Uterus (tissue), 4 donors: ENCODE results near the gene OPRL1. TPM values are rescaled to one million over a fixed set of nuclear protein-coding genes. Genes with fewer than 3 reads are reported as not detected.

Experiments used
- DNase-seq, 2 donors: peaks; one replicate each; pipeline ENCODE4 v3.0.0-alpha.2; 2019 to 2020
- H3K27ac ChIP-seq, 2 donors: fragments of 200-600 bp; sonication (generic); 1 replicate in 1 of 2; 2 replicates in 1 of 2; pipeline ENCODE4 v1.5.1; 2016 to 2018
- H3K27me3 ChIP-seq, 2 donors: fragments of 200-600 bp; sonication (generic); one replicate each; pipeline ENCODE4 v1.5.1; 2018 to 2019; ENCODE audit warnings: control low read depth in 1 of 2
- H3K36me3 ChIP-seq, 2 donors: fragments of 200-600 bp; sonication (generic); one replicate each; pipeline ENCODE4 v1.5.1; 2019; ENCODE audit warnings: control low read depth in 1 of 2
- H3K4me1 ChIP-seq, 2 donors: fragments of 200-600 bp; sonication (generic); one replicate each; pipeline ENCODE4 v1.5.1; 2018 to 2019; ENCODE audit warnings: control low read depth in 1 of 2
- H3K4me3 ChIP-seq, 2 donors: fragments of 200-600 bp; sonication (generic); 1 replicate in 1 of 2; 2 replicates in 1 of 2; pipeline ENCODE4 v1.5.1; 2018 to 2019; ENCODE audit warnings: mild to moderate bottlenecking in 1 of 2
- H3K9me3 ChIP-seq, 2 donors: fragments of 200-600 bp; sonication (generic); one replicate each; pipeline ENCODE4 v1.5.1; 2019; ENCODE audit warnings: control low read depth in 1 of 2
- CTCF ChIP-seq, 4 experiments: fragments of 200-600 bp in 2 of 4; fragments of 450-650 bp in 2 of 4; sonication (generic) in 2 of 4; IDR thresholded peaks; one replicate each; pipeline ENCODE4 v1.5.1; 2016 to 2019; ENCODE audit warnings: antibody characterized with exemption in 4 of 4, mild to moderate bottlenecking in 2 of 4, moderate library complexity in 1 of 4
- POLR2A ChIP-seq, 2 donors: fragments of 450-650 bp; IDR thresholded peaks; one replicate each; pipeline ENCODE4 v1.6.1; 2016; ENCODE audit warnings: antibody characterized with exemption in 2 of 2, mild to moderate bottlenecking in 1 of 2, moderate library complexity in 1 of 2
- intact Hi-C: fragments of 100-400 bp; cut with DNase I; formaldehyde crosslinking; loops from one replicate; pipeline ENCODE4 v1.15.1; 2023; ENCODE audit warnings: low total_unique reads
- total RNA-seq, 4 donors: library from RNA; depleted of rRNA in 3 of 4; stranded (reverse); fragments of >200 nt in 3 of 4; gene quantifications; one replicate each; pipeline versions ENCODE4 v1.1.0 to v1.2.4, GENCODE V29; 2014 to 2023
- donor health status: DM: yes; HTN: yes; CAD: no.

Gene OPRL1
- total RNA-seq, 4 donors from 2014 or later, result 0.51 to 1.9 (median 0.64) TPM; not detected in 1

- peaks cover 4 to 15% of the 10 kb centered on the region in 2 donors for H3K27me3 ChIP-seq
- no peak for TF ChIP-seq CTCF (IDR thresholded peaks at IDR 0.05)
- no peak for TF ChIP-seq POLR2A (IDR thresholded peaks at IDR 0.05)
- intact Hi-C loops, result no loop called here
- peaks cover 0 to 6% of the 10 kb centered on the region in 2 donors for H3K4me1 ChIP-seq
- no peaks in the 10 kb centered on the region for H3K36me3 ChIP-seq
- no peaks in the 10 kb centered on the region for H3K9me3 ChIP-seq
- DNase-seq, result no peak
- no peak overlapping the region for H3K27ac ChIP-seq
- no peak overlapping the region for H3K4me3 ChIP-seq
Observed at GRCh38 chr20:64104667-64105451, 25.0 kb downstream of the OPRL1 start.

- Histone ChIP-seq H3K4me3 (no peak overlapping the region), H3K36me3 (no peaks in the 10 kb centered on the region), H3K4me1 (peaks cover 0 to 6% of the 10 kb centered on the region in 2 donors), H3K27ac (no peak overlapping the region), H3K27me3 (peaks cover 4 to 15% of the 10 kb centered on the region in 2 donors), H3K9me3 (no peaks in the 10 kb centered on the region)
- intact Hi-C loops, result no loop called here
- TF ChIP-seq CTCF (IDR thresholded peaks at IDR 0.05) (no peak), POLR2A (IDR thresholded peaks at IDR 0.05) (no peak)
- no peak for DNase-seq
Observed at GRCh38 chr20:64105846-64106434, 26.1 kb downstream of the OPRL1 start.

DNA sequence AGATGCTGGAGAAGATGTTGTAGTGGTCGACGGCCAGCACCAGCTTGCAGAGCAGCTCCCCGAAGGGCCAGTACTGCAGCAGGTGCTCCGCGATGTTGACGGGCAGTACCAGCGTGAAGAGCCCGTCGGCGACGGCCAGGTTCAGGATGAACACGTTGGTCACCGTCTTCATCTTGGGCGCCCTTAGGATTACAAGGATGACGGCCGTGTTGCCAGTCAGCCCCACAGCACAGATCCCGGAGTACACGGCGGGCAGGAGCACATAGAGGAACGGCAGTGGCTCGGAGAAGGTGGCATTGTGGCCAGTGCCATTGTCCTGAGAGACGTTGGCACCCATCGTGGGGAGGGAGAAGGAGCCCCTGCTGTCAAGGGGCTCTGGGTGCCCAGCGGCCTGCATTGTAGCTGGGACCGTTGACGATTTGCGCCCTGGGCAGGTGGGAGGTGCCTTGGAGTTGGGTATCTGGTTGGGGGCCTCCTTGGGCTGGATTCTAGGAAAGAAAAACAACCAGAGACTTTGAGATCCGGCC, 26.6 kb downstream of the OPRL1 start:
- intact Hi-C loops, result no loop called here
- TF ChIP-seq CTCF (IDR thresholded peaks at IDR 0.05), result no peak
- TF ChIP-seq POLR2A (IDR thresholded peaks at IDR 0.05), result no peak
- H3K27me3 ChIP-seq, result peaks cover 4 to 13% of the 10 kb centered on the region in 2 donors
- no peaks in the 10 kb centered on the region for H3K36me3 ChIP-seq
- no peak overlapping the region for H3K4me3 ChIP-seq
- no peaks in the 10 kb centered on the region for H3K9me3 ChIP-seq
- DNase-seq, result no peak
- no peak overlapping the region for H3K27ac ChIP-seq
- H3K4me1 ChIP-seq, result peaks cover 0 to 6% of the 10 kb centered on the region in 2 donors

DNA sequence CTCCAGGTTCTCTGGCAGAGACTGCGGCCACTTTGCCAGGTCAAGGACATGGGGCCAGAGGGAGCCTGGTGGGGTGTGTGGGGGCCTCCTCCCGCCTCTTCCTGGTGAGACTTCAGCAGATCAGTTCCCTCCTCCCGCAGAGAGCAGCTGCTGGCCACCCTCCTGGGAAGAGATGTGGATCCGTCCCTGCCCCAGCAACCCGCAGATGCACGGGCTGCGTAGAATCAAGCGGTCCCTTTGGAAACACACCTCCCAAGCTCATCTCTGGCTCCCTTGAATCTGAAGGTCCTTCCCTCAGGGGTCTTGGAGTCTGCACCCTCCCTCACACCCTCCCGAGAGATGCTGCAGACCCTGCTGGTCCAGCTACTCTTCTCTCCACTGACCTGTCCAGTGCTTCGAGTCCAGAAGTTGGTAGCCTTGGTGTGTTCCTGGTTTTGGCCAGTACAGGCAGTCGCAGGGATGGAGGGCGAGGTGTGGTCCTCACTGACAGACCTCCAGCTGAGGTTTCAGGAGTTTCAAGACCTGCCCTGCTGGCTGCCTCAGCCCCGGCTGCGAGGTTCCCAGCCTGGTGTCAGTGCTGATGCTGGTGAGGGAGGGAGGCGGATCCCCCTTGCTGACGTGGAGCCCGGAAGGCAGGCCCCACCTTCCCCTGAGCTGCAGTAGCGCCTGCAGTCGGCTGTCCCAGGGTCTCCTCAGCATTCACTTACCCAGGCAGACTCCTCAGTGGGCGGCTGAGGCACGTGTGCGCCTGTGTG, 27.3 kb downstream of the OPRL1 start, which contains the start of gene NPBWR2:
Gene NPBWR2, minus strand, starts transcription at position 585 of the 755 bp plus-strand sequence. CDS start 734 bp downstream, outside the sequence.
- no peak for DNase-seq
- Histone ChIP-seq H3K4me3 (no peak within 1 kb of the TSS), H3K27me3 (peaks cover 4 to 8% of the 10 kb centered on the region in 2 donors), H3K4me1 (peaks cover 0 to 2% of the 10 kb centered on the region in 2 donors), H3K36me3 (no peaks in the 10 kb centered on the region), H3K27ac (no peak within 1 kb of the TSS), H3K9me3 (no peaks in the 10 kb centered on the region)
- TF ChIP-seq POLR2A (IDR thresholded peaks at IDR 0.05) (no peak), CTCF (IDR thresholded peaks at IDR 0.05) (no peak)
- intact Hi-C loops, result no loop called here
